Measurements from ENCODE around the gene MAP2K7. TPM values are rescaled to one million over a fixed set of nuclear protein-coding genes. Genes with fewer than 3 reads are reported as not detected.
"Not testable (repeated sequence)": the region's sequence is repeated elsewhere in the genome, so short reads cannot be mapped to it uniquely, and the experiment has no call there.

The MAP2K7 gene
- polyA plus RNA-seq, 5 donors, result 22.2 to 36.8 (median 29.5) TPM

GRCh38 chr19:7928741-7929701 is 25.3 kb downstream of the MAP2K7 start:
- DNase-seq, result no peak

- not testable (repeated sequence) for DNase-seq
Observed at GRCh38 chr19:7930030-7930429, 26.4 kb downstream of the MAP2K7 start.

- DNase-seq, result no peak
Observed at GRCh38 chr19:7930765-7931164, 27.1 kb downstream of the MAP2K7 start.

- DNase-seq, result no peak
Observed at GRCh38 chr19:7931221-7932061, 27.8 kb downstream of the MAP2K7 start.

DNA sequence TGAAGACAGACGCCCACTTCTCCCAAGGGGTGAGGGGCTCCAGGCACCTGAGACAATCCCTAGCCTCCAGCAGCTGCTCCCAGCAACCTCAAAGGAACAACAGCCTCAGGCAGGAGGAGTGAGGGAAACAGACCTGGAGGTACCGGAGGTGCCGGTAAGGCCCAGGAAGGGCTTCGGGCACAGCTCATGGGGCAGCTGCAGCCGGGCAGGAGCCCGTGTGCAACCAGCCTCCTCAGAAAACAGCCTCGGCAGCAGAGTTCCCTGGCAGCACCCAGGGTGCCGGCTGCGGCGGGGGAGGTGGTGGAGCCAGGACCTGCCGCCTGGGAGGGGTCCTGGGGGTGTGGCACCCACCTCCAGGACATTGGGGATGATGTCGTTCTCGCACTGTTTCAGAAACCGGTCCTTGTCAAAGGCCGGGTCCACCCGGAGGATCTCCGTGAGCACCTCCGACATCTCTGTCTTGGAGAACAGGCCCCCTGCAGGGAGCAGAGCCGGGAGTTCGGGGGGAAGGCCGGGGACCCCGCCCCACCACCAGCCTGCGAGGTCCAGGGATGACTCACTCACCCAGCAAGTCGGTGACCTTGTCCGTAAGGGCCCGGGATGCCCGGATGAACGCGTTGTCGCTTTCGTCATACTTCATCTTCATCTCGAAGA is 28.7 kb downstream of the MAP2K7 start:
- DNase-seq, result no peak

- DNase-seq, result no peak
Observed at GRCh38 chr19:7932930-7933300, 29.2 kb downstream of the MAP2K7 start.

DNA sequence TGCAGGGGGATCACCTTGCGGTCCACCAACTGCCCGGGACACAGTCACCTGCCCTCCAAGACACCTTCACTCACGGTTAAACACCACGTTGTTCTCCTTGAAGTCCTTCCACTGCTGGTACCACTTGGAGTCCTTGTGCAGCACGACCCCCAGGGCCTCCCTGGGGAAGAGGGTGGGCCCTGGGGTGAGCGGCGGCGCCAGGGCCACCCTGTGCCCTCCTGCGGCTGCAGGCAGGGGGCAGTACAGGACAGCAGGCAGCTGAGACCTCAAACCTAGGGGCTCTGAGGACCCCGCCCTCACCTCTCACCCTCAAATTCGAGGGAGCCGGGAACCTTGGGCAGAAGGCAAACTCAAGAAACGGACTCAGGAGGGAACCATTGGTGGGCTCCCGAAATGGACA is 29.7 kb downstream of the MAP2K7 start:
- DNase-seq, result no peak

GRCh38 chr19:7933828-7934725 is 30.4 kb downstream of the MAP2K7 start:
- DNase-seq, result no peak

DNA sequence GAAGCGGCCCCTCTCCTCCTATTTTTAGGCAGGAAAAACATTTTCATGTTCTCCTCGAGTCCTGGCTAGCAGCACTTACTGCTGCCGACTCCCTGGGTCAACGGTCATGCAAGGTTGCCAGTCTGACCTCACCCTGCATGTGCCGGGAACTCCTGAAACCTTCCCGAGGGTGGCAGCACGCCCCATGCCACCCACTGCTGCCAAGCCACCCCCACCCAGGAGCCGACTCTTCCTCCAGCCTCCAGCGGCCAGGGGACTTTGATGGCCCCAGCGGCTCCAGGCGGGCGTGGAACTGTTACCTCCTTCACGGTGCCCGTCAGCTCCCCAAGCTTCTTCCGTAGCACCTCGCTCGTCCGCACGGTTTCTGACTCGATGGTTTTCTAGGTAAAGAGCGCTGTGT is 31.1 kb downstream of the MAP2K7 start:
- no peak for DNase-seq

GRCh38 chr19:7940841-7941240 is 37.2 kb downstream of the MAP2K7 start:
- DNase-seq, result no peak

- no peak for DNase-seq
Observed at GRCh38 chr19:7941895-7942596, 38.4 kb downstream of the MAP2K7 start.

DNA sequence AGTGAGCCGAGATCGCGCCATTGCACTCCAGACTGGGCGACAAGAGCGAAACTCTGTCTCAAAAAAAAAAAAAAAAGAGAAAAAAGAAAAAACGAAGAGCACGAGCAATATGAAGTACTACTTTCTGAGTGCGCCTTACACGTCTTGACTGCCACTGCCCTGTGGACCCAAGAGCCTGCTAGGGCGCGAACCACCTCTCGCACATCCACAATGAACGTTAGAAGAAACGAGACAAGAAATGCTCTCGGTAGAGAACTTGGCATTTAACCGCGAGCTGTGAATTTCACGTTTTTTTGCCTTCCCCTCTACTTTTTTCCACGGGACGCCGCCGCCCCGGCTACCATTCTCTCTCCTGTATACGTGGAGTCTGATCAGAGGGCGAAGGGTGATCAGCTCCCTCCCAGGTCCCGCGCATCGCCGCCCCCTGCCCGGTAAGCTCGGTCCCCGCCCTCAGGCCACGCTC is 39.3 kb downstream of the MAP2K7 start:
- no peak for DNase-seq

- peak; percentile 98 for DNase-seq
Observed at GRCh38 chr19:7943444-7944176, 39.9 kb downstream of the MAP2K7 start, which contains the start of gene TIMM44. Gene TIMM44, minus strand, starts transcription at chr19:7943666. Its CDS starts 15 bp downstream, at chr19:7943651.

DNA sequence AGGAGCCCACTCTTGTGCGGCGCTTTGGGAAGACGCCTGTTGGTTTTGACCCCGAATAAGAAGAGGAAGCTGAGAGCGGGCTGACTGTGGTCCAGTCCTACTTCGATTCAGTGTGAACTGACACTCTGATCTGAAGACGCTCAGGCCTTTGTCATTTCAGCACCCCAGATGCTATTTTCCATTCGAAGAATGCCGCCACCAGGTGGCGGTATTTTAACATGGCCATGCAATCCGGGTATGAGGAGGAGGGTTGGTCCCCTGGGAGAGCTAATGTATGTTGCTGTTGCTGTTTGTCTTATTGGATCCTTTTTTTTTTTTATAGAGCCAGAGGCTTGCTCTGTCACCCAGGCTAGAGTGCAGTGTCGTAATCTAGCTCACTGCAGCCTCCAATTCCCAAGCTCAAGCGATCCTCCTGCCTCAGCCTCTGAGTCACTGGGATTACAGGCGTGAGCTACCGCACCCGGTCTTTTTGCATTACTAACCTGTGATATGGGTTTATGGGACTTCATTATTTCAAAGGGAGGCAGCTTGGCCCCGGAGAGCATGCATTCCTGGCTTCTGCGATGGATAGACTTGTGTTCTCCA is 40.6 kb downstream of the MAP2K7 start:
- DNase-seq, result peak; percentile 85

DNA sequence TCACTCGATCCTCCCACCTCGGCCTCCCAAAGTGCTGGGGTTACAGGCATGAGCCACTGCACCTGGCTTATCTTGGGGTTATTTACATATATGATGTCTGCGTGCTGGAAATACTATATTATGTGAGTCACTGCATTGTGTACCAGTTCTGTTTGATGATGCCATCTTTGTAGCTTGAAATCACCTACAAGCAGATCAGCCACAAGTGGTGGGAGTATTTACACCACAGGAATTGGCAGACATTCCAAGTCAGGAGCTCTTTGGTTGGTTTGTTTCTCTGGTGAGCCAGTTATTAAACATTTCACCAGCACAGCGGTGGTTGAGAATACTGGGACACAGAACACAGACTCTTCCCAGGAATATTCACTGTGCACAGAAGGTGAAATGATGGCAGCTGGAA is 44.3 kb downstream of the MAP2K7 start:
- no peak for DNase-seq

GRCh38 chr19:7953060-7953459 is 49.4 kb downstream of the MAP2K7 start:
- no peak for DNase-seq

DNA sequence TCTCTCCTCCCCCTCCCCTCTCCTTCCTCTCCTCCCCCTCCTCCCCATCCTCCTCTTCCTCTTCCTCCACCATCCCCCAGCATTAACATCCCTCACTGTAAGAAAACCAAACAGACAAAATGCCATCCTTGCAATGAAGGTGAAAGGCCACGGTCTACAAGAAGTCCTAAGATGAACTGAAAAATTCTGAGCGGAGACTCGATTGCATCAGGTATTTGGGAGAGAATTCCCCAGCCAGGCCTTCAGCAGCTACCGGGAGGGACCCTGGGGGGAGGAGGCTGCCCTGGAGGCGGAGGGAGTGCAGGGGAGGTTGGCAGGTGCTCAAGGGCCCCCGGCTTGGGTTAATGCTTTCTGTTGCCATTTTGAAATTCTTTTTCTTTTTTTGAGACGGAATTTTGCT is 49.9 kb downstream of the MAP2K7 start:
- DNase-seq, result no peak

GRCh38 chr19:7955696-7956095 is 52.0 kb downstream of the MAP2K7 start:
- no peak for DNase-seq

DNA sequence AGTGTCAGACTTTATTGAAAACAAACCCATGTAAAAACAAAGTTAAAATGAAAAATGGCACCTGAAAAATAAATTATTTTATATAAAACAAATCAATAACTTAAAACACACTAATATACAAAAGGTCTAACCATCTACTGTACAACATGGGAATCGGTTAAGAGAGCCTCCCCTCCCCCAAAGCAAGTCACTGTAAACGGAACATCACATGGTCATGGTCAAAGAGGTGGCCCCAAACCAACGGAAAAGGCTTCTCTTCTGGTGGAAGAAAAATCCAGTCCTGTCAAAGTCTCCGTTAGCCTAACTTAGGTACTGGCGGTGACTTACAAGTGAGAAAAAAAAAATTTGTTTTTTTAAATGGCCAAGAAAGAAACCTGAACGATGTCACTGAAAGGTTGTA is 55.5 kb downstream of the MAP2K7 start:
- DNase-seq, result no peak

Measured in right lung (tissue), 5 donors.